CD14-positive monocyte (primary cell): Measurements from ENCODE around the gene FGF7. TPM values are rescaled to one million over a fixed set of nuclear protein-coding genes. Genes with fewer than 3 reads are reported as not detected.

Experiments used
- DNase-seq, 3 donors: peaks; one replicate each; pipeline ENCODE4 v3.0.0-alpha.2; 2011 to 2022
- H2AFZ ChIP-seq: 2 replicates; pipeline ENCODE4 v1.6.0; 2012; ENCODE audit warnings: mild to moderate bottlenecking, low read depth, low read length, inconsistent platforms; ENCODE audit not compliant: insufficient read depth, poor library complexity, severe bottlenecking
- H3K27ac ChIP-seq, 2 donors: 1 replicate in 1 of 2; 2 replicates in 1 of 2; pipeline ENCODE4 v1.5.1; 2012 to 2013; ENCODE audit warnings: low read length in 2 of 2, control low read depth in 1 of 2, inconsistent platforms in 1 of 2, low read depth in 1 of 2, mild to moderate bottlenecking in 1 of 2
- H3K27me3 ChIP-seq, 2 donors: one replicate each; pipeline versions ENCODE4 v1.6.0 to v1.6.1; 2011 to 2013; ENCODE audit warnings: low read length in 2 of 2; ENCODE audit not compliant: control insufficient read depth in 2 of 2, insufficient read depth in 2 of 2
- H3K36me3 ChIP-seq, 2 donors: replicated peaks in 1 of 2; 1 replicate in 1 of 2; 2 replicates in 1 of 2; pipeline versions ENCODE4 v1.5.1 to v1.6.1; 2012 to 2013; ENCODE audit warnings: low read length in 2 of 2, control low read depth in 1 of 2, inconsistent platforms in 1 of 2, mild to moderate bottlenecking in 1 of 2; ENCODE audit not compliant: insufficient read depth in 2 of 2, control insufficient read depth in 1 of 2
- H3K4me1 ChIP-seq, 2 donors: 1 replicate in 1 of 2; 2 replicates in 1 of 2; pipeline versions ENCODE4 v1.5.1 to v1.6.1; 2012 to 2013; ENCODE audit warnings: low read length in 2 of 2, control low read depth in 1 of 2, inconsistent platforms in 1 of 2, mild to moderate bottlenecking in 1 of 2, moderate library complexity in 1 of 2; ENCODE audit not compliant: insufficient read depth in 2 of 2, control insufficient read depth in 1 of 2
- H3K4me2 ChIP-seq: replicated peaks from 2 replicates; pipeline ENCODE3; 2012; ENCODE audit warnings: low read length, moderate library complexity, mild to moderate bottlenecking; ENCODE audit not compliant: poor library complexity, severe bottlenecking; ENCODE audit errors: extremely low read depth
- H3K4me3 ChIP-seq, 3 experiments: fragments of 200-600 bp in 1 of 3; sonication (generic) in 1 of 3; replicated peaks in 1 of 3; 1 replicate in 2 of 3; 2 replicates in 1 of 3; pipeline ENCODE4 v1.5.1; 2011 to 2013; ENCODE audit warnings: low read length in 3 of 3, mild to moderate bottlenecking in 3 of 3, control low read depth in 2 of 3, low read depth in 2 of 3, inconsistent platforms in 1 of 3, moderate library complexity in 1 of 3
- H3K79me2 ChIP-seq: 2 replicates; pipeline ENCODE4 v1.6.0; 2012; ENCODE audit warnings: mild to moderate bottlenecking, control low read depth, inconsistent platforms, low read length, moderate library complexity; ENCODE audit not compliant: insufficient read depth
- H3K9ac ChIP-seq: 2 replicates; pipeline ENCODE4 v1.6.0; 2017; ENCODE audit warnings: low read length, mild to moderate bottlenecking; ENCODE audit not compliant: insufficient read depth, poor library complexity, severe bottlenecking
- H3K9me3 ChIP-seq, 2 donors: replicated peaks in 1 of 2; 1 replicate in 1 of 2; 2 replicates in 1 of 2; pipeline versions ENCODE4 v1.5.1 to v1.6.1; 2012 to 2013; ENCODE audit warnings: low read length in 2 of 2, control low read depth in 1 of 2; ENCODE audit not compliant: control insufficient read depth in 1 of 2, insufficient read depth in 1 of 2
- H4K20me1 ChIP-seq: 2 replicates; pipeline ENCODE4 v1.6.0; 2012; ENCODE audit warnings: mild to moderate bottlenecking, low read length, control low read depth, moderate library complexity; ENCODE audit not compliant: insufficient read depth
- H3K27ac Mint-ChIP-seq, 7 donors: one replicate each; pipeline ENCODE4 v1.8.0; 2020; ENCODE audit warnings: mild to moderate bottlenecking in 7 of 7, mixed read lengths in 7 of 7, moderate library complexity in 6 of 7, inconsistent platforms in 2 of 7
- H3K27me3 Mint-ChIP-seq, 3 donors: one replicate each; pipeline ENCODE4 v1.8.0; 2021 to 2022; ENCODE audit warnings: low read depth in 3 of 3, mild to moderate bottlenecking in 3 of 3, mixed read lengths in 3 of 3, moderate library complexity in 3 of 3, inconsistent platforms in 1 of 3
- H3K36me3 Mint-ChIP-seq, 2 donors: one replicate each; pipeline ENCODE4 v1.8.0; 2020; ENCODE audit warnings: mixed read lengths in 2 of 2, inconsistent platforms in 1 of 2, mild to moderate bottlenecking in 1 of 2
- H3K4me1 Mint-ChIP-seq: one replicate; pipeline ENCODE4 v1.8.0; 2020; ENCODE audit warnings: mild to moderate bottlenecking, mixed read lengths
- H3K4me3 Mint-ChIP-seq, 2 donors: one replicate each; pipeline ENCODE4 v1.8.0; 2020; ENCODE audit warnings: mild to moderate bottlenecking in 2 of 2, mixed read lengths in 2 of 2, moderate library complexity in 1 of 2
- H3K9me3 Mint-ChIP-seq, 7 donors: one replicate each; pipeline ENCODE4 v1.8.0; 2020 to 2022; ENCODE audit warnings: mixed read lengths in 7 of 7, mild to moderate bottlenecking in 6 of 7, moderate library complexity in 6 of 7, inconsistent platforms in 2 of 7
- WGBS: methylation state at CpG from one replicate; pipeline ENCODE4 v1.1.5; 2013; ENCODE audit warnings: missing lambda C conversion rate; ENCODE audit not compliant: insufficient coverage; 5-methylcytosine and 5-hydroxymethylcytosine counted together
- intact Hi-C, 2 donors: fragments of 100-400 bp; cut with micrococcal nuclease; formaldehyde crosslinking; loops; one replicate each; pipeline versions ENCODE4 v1.15.0 to v1.15.1; 2023
- polyA plus RNA-seq, 3 donors: library from polyadenylated mRNA; depleted of rRNA in 1 of 3; unstranded in 2 of 3; stranded (reverse) in 1 of 3; fragments of 300-500 nt in 2 of 3; fragments of >200 nt in 1 of 3; fragmentation: Illumina TruSeq in 2 of 3; gene quantifications; 1 replicate in 2 of 3; 2 replicates in 1 of 3; pipeline ENCODE4 v1.2.3, GENCODE V29; 2012 to 2021
- TF ChIP-seq, protein P1 (sequence below): fragments of 200-600 bp; IDR thresholded peaks from one replicate; pipeline ENCODE4 v1.8.0; 2022; ENCODE audit warnings: antibody characterized with exemption, mild to moderate bottlenecking

The FGF7 gene
- polyA plus RNA-seq, 3 donors, result not detected

DNA sequence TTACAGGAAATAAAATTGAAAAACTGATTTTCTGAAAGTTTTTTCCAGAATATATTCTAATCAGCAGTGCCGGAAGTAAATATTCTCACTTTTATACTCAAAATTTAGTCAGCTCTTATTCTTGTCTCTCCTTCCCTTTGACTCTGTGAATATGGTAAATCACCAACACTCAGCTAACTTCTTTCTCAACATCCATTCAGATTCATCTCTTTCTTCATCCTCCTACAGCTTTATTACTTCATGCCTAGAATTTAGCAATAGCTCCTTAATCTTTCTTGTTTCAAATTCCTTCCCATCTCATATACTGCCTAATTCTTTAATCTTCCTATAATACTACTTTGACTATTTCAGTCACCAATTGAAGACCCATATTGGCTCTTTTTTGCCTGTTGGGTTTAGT, 67.9 kb downstream of the FGF7 start:
- TF ChIP-seq, protein P1, sequence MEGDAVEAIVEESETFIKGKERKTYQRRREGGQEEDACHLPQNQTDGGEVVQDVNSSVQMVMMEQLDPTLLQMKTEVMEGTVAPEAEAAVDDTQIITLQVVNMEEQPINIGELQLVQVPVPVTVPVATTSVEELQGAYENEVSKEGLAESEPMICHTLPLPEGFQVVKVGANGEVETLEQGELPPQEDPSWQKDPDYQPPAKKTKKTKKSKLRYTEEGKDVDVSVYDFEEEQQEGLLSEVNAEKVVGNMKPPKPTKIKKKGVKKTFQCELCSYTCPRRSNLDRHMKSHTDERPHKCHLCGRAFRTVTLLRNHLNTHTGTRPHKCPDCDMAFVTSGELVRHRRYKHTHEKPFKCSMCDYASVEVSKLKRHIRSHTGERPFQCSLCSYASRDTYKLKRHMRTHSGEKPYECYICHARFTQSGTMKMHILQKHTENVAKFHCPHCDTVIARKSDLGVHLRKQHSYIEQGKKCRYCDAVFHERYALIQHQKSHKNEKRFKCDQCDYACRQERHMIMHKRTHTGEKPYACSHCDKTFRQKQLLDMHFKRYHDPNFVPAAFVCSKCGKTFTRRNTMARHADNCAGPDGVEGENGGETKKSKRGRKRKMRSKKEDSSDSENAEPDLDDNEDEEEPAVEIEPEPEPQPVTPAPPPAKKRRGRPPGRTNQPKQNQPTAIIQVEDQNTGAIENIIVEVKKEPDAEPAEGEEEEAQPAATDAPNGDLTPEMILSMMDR, result no peak
- DNase-seq, result peak in 1 of 3 donors; percentile 33
- no peaks in the 10 kb centered on the region for H3K27me3 ChIP-seq
- H3K4me1 ChIP-seq, result no peaks in the 10 kb centered on the region
- no peaks in the 10 kb centered on the region for H3K36me3 Mint-ChIP-seq
- H3K79me2 ChIP-seq, result no peaks in the 10 kb centered on the region
- H3K4me3 ChIP-seq, result no peak overlapping the region
- no peaks in the 10 kb centered on the region for H3K36me3 ChIP-seq
- 100% methylated on average over 1 of the region's 1 CpG for WGBS
- no peaks in the 10 kb centered on the region for H3K9me3 Mint-ChIP-seq
- intact Hi-C loops, result no loop called here
- no peak overlapping the region for H3K27ac Mint-ChIP-seq
- H3K27ac ChIP-seq, result no peak overlapping the region
- no peaks in the 10 kb centered on the region for H3K9me3 ChIP-seq
- H3K27me3 Mint-ChIP-seq, result no peaks in the 10 kb centered on the region
- H3K9ac ChIP-seq, result no peak overlapping the region
- H3K4me1 Mint-ChIP-seq, result peaks cover 9% of the 10 kb centered on the region
- no peak overlapping the region for H2AFZ ChIP-seq
- no peaks in the 10 kb centered on the region for H4K20me1 ChIP-seq
- no peak overlapping the region for H3K4me2 ChIP-seq
- no peak overlapping the region for H3K4me3 Mint-ChIP-seq

DNA sequence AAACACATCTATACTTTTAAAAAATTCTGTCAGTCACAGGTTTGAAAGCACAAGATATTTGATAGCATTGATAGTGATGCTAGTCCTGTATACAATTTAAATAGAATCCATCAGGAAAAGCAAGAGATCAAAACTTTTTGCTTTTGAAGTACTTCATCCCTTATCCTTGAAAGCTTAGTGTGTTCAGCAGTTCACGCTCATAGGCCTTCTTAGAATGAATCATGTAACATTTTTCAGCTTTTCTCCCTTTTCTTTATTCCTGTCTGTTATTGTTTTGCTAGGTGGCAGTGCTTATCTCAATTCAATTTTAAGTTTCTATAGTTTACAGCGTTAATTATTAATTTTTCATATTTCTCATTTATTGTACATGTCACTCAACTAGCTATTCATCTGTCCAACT, 69.1 kb downstream of the FGF7 start:
- Histone ChIP-seq H3K9ac (no peak overlapping the region), H3K36me3 (no peaks in the 10 kb centered on the region), H3K4me3 (no peak overlapping the region), H3K4me1 (no peaks in the 10 kb centered on the region), H3K27me3 (no peaks in the 10 kb centered on the region), H3K4me2 (no peak overlapping the region), H2AFZ (no peak overlapping the region), H3K9me3 (no peaks in the 10 kb centered on the region), H4K20me1 (no peaks in the 10 kb centered on the region), H3K27ac (no peak overlapping the region), H3K79me2 (no peaks in the 10 kb centered on the region)
- intact Hi-C loops, result no loop called here
- no peak for DNase-seq
- no CpG with 5 or more reads among the region's 2 CpGs for WGBS
- Mint-ChIP-seq H3K27ac (no peak overlapping the region), H3K27me3 (peaks cover 0 to 2% (median 0%) of the 10 kb centered on the region in 3 donors), H3K9me3 (no peaks in the 10 kb centered on the region), H3K4me1 (peaks cover 9% of the 10 kb centered on the region), H3K4me3 (no peak overlapping the region), H3K36me3 (no peaks in the 10 kb centered on the region)
- TF ChIP-seq, protein P1, result no peak
